HG02973 (cell line): ENCODE measurements around the gene TMEM108.

Source experiments
- ATAC-seq: cut with Tn5 transposase; IDR thresholded peaks from one replicate; pipeline ENCODE4 v1.9.1; 2021; ENCODE audit warnings: moderate library complexity; ENCODE audit not compliant: unreplicated experiment

The TMEM108 gene

GRCh38 chr3:133209871-133210550 lies 171.8 kb downstream of the TMEM108 start:
- no peak for ATAC-seq

DNA sequence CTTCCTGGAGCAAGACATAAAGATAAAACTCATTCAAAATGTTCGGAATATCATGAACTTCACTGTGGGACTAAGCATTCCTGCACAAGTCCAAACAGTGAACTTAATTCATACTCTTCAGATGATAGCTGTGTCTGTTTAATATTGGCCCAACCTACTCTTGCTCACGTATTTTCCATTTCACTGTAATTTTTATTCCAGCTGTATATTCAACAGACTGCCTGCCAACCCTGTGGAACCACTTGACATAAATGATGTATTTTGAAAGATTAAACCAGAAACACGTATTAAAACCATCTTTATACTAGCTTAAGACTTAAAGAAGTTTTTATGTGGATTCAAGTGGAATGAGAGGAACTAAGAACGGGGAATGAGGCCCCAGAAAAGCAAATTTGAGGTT lies 172.5 kb downstream of the TMEM108 start:
- ATAC-seq: no peak

DNA sequence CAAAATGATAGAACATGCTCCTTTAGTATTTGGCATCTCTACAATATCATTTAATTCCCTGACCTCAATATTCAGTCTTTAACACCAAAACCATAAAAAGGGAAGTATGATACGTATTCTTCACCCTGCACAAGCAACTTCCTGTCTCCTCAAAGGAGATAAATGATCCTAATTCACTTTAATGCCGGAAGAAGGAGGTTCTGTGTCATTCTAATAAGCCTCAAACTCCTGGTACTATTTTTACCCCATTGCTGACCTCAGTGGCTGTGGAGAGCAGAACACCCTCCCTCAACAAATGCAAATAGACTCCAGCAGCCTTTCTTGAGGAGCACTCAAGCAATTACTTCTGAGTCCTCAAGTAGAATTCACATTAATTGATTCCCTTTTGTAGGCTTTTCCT lies 173.3 kb downstream of the TMEM108 start:
- ATAC-seq: peak; percentile 97

DNA sequence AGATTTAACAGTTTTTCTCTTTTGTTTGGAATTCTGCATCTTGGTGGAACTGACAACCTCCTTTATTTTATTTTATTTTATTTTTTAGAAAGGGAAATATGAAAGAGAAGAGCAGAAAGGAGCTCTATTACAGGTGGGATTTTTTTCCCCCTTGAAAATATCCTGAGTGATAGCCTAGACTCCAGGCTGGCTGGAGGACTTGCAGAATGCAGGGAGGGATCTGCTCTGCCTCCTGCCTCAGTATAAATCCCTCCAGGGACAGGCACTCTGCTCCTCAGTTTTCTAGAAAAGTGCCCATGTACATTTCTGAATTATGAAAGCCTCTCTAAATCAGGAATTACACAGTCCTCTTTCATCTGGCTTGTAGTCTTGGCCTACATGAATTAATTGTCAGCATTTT lies 173.7 kb downstream of the TMEM108 start:
- ATAC-seq: no peak

- no peak for ATAC-seq
Measured at GRCh38 chr3:133213937-133214336, 175.7 kb downstream of the TMEM108 start.

GRCh38 chr3:133227813-133228212 lies 189.6 kb downstream of the TMEM108 start:
- ATAC-seq: no peak

DNA sequence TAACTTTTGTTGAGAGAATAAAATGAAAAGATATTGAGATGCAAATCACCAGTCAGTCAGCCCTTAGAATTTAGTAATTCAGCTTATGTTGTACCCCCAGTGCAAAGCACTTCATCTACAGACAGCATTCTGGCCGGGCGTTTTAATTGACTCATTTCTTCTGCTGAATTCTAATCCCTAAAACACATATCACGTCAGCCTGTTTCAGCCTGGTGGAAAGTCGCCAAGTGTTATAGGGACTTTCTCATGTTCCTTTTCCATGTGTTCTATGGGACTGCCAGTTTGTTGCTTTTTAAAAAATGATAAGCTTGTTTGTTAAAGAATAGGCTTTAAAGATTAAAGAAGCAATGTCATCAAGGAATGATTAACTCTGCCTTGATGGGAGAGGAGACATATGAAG lies 192.0 kb downstream of the TMEM108 start:
- ATAC-seq: no peak

DNA sequence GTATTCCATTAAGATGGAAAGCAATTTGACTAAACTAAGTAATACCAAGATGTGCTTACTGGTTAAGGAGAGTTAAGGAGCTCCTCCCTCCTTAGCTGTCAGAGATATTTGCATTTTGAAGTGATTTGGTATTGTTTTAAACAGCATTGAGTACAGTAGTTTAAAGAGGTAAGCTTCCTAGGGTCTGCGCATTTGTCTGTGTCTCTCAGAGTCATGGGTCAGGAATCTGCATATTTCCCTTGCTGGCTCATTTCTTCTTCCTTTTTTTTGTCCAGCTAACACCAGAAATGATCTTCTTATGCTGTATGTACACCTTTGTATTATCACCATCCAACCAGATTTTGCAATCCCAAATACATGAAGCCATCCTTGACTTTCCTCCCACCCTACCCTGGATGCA lies 198.7 kb downstream of the TMEM108 start:
- no peak for ATAC-seq

DNA sequence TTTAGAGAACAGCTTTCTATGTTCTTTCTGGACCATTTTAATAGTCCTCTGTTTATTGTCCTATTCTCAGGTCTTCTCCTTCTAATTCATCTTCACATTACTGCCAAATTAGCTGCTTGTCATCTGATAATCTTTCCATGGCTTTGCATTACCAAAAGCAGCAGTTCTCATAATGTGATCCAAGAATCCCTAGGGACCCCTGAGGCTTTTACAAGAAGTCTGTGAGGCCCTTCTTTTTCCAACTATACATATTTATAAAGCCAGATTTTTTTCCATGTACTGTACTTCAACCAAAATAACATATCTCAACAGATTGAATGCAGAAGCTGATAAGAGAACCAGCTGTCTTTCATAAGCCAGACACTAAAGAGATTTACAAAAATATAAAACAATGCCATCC lies 199.2 kb downstream of the TMEM108 start:
- no peak for ATAC-seq

DNA sequence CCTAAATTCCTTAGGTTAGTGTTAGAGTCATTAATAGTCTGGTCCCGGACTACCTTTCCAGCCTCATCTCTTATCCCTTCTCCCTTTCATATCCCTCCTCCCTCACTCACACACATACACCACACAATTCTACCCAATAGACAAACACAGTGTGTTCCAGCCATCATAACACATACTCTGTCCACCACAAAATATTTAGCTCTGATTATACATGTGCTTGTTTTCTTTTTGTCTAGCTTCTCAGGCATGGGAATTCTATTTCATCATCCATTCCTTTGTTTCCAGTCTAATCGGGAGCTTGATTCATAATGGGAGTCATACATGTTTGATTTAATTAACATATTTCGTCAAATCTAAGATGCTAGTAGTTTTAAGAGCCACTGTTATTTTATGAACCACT lies 199.8 kb downstream of the TMEM108 start:
- no peak for ATAC-seq

DNA sequence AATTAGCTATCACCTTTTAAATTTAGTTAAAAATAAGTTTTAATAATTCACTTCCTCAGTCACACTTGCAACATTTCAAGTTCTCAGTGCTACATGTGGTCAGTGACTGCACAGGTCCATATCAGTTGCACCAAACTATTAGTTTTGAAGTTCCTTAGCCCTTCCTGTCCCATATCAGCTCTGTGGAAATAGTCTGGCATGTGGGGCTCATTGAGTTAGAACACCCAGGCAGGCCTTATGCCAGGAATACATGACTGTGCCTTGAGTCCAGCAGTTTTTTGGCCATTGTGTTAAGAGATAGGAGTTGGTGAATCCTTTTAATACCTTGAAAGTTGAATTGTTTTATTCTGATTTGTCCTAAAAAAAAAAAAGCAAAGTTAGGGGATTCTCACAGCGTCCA lies 207.9 kb downstream of the TMEM108 start:
- ATAC-seq: no peak

DNA sequence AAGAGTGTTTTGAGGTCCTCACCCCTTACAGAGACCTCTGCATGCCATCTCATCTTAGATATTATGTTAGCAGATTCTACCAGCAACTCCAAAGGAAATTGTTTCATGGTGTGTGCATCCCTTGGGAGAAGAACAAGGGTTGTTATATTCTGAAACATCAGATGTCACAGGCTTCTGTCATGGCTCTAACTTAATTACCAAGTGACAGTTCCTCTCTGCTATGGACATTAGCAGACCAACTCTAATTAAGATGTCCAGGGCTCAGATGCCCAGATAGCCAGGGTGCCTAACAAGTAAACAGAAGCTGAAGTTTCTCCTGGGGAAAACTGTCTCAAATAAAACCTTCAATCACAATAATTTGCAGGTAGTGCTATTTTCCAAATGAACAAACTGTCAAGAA lies 208.6 kb downstream of the TMEM108 start:
- ATAC-seq: no peak

DNA sequence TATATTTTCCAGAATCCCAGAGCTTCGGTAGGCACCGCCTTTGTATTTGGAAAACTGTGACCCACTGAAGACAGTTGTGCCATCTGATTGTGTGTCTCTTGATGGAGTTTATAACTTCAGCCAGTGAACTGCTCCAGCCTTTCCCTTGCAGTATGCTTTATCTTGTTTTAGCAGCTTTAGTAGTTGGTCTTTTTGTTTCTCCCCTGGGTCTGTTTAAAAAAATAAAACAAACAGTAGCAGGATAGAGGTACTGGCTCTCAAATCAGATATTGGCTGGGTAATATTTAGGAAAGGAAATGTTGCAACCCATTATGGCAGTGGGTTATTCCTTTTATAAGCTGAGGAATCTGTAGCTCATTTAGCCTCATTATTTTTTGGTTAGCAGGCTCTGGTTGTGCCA lies 210.2 kb downstream of the TMEM108 start:
- ATAC-seq: no peak

DNA sequence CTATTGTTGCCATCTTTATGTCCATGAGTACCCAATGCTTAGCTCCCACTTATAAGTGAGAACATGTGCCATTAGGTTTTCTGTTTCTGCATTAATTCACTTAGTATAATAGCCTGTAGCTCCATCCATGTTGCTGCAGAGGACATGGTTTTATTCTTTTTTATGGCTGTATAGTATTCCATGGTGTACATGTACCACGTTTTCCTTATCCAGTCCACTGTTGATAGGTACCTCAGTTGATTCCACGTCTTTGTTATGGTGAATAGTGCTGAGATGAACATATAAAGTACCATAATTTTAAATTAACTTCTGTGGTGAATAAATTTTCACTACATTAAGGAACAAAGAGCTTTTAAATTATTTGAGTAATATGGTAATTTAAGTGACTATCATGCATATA lies 211.3 kb downstream of the TMEM108 start:
- no peak for ATAC-seq

- ATAC-seq: no peak
Measured at GRCh38 chr3:133254151-133254550, 216.0 kb downstream of the TMEM108 start.

GRCh38 chr3:133254716-133255115 lies 216.5 kb downstream of the TMEM108 start:
- ATAC-seq: no peak

GRCh38 chr3:133256787-133257483 lies 218.7 kb downstream of the TMEM108 start:
- ATAC-seq: peak; percentile 86

DNA sequence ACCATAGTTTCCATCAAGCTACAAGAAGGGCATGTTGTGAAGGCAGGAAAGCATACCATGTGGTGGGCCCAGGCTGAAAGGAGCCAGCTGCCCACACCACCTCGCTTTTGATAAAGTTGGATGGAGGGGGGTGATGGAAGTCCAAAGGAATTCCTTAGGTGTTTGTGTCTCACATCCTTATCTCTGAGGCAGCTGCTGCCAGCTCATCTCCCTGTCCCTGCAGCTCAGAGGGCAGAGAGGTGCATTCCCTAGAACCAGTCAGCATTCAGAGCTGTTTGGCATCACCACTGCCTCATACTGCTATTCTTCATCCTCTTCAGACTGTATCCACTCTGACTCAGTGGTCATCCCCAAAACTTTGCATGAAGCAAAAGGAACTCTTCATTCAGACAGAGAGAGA lies 220.2 kb downstream of the TMEM108 start:
- no peak for ATAC-seq

GRCh38 chr3:133259767-133260166 lies 221.6 kb downstream of the TMEM108 start:
- no peak for ATAC-seq

- ATAC-seq: no peak
Measured at GRCh38 chr3:133262333-133262732, 224.1 kb downstream of the TMEM108 start.

- no peak for ATAC-seq
Measured at GRCh38 chr3:133264920-133265319, 226.7 kb downstream of the TMEM108 start.

GRCh38 chr3:133268726-133269134 lies 230.5 kb downstream of the TMEM108 start:
- ATAC-seq: no peak

DNA sequence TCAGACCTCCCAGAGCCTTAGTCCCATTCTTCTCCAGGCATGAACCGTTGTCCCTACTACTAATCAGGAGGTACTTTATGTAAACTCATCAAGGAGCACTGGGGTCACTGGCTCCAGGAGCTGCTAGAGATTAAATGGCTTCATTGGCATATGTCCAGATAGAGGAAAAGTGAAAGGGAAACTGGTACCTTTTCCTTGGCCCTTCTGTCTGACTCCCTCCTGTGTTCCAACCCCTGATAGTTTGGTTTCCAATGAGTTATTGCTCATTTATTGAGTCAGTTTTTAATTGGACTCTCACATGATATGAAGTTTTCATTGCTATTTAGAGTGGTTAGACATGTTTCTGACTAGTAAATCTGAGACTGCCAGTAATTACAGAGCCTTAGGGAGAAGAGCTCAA lies 231.2 kb downstream of the TMEM108 start:
- no peak for ATAC-seq
